DOHH2 (cell line): ENCODE results near the gene C4orf51.

Experiments used
- H3F3A ChIP-seq: fragments of 200-600 bp; sonication (generic), shearing (Covaris generic); 2 replicates; pipeline ENCODE4 v1.6.0; 2016; ENCODE audit warnings: antibody characterized with exemption, mild to moderate bottlenecking; ENCODE audit not compliant: control insufficient read depth, insufficient read depth
- H3K27ac ChIP-seq: fragments of 200-600 bp; sonication (generic); 2 replicates; pipeline ENCODE4 v1.5.1; 2014; ENCODE audit warnings: low read depth, mild to moderate bottlenecking, low read length, moderate library complexity
- H3K27me3 ChIP-seq: fragments of 200-600 bp; sonication (generic); 2 replicates; pipeline ENCODE4 v1.6.1; 2014; ENCODE audit warnings: mild to moderate bottlenecking, low read length, mixed read lengths; ENCODE audit not compliant: control insufficient read depth
- H3K36me3 ChIP-seq: fragments of 200-600 bp; sonication (generic); 2 replicates; pipeline ENCODE4 v1.6.1; 2014; ENCODE audit warnings: mild to moderate bottlenecking, low read length, moderate library complexity, mixed read lengths; ENCODE audit not compliant: control insufficient read depth
- H3K4me1 ChIP-seq: fragments of 200-600 bp; sonication (generic); 2 replicates; pipeline ENCODE4 v1.6.1; 2014; ENCODE audit warnings: mild to moderate bottlenecking, low read length, mixed read lengths; ENCODE audit not compliant: control insufficient read depth
- H3K4me2 ChIP-seq: fragments of 200-600 bp; sonication (generic); 2 replicates; pipeline ENCODE4 v1.6.0; 2014; ENCODE audit warnings: mild to moderate bottlenecking, low read length, moderate library complexity
- H3K4me3 ChIP-seq: fragments of 200-600 bp; sonication (generic); 2 replicates; pipeline ENCODE4 v1.5.1; 2014; ENCODE audit warnings: mild to moderate bottlenecking, low read length, mixed read lengths
- H3K79me2 ChIP-seq: fragments of 200-600 bp; sonication (generic); 2 replicates; pipeline ENCODE4 v1.6.1; 2014; ENCODE audit warnings: mild to moderate bottlenecking, low read length, mixed read lengths; ENCODE audit not compliant: control insufficient read depth
- H3K9me2 ChIP-seq: fragments of 200-600 bp; sonication (generic); replicated peaks from 2 replicates; pipeline ENCODE4 v1.6.1; 2014; ENCODE audit warnings: mild to moderate bottlenecking, low read length, mixed read lengths; ENCODE audit not compliant: control insufficient read depth
- H3K9me3 ChIP-seq: fragments of 200-600 bp; sonication (generic); 2 replicates; pipeline ENCODE4 v1.6.1; 2014; ENCODE audit warnings: antibody characterized with exemption, low read length, mixed read lengths; ENCODE audit not compliant: control insufficient read depth, insufficient read depth
- H4K20me1 ChIP-seq: fragments of 200-600 bp; sonication (generic); 2 replicates; pipeline ENCODE4 v1.6.0; 2014; ENCODE audit warnings: low read depth, mild to moderate bottlenecking, antibody characterized with exemption, low read length, moderate library complexity; ENCODE audit not compliant: control insufficient read depth, insufficient read depth
- CTCF ChIP-seq: fragments of 200-600 bp; sonication (generic); IDR thresholded peaks from one replicate; pipeline ENCODE4 v1.5.1; 2014; ENCODE audit warnings: antibody characterized with exemption, mild to moderate bottlenecking, low read depth, low read length; ENCODE audit not compliant: poor library complexity, severe bottlenecking
- EZH2phosphoT487 ChIP-seq: fragments of 200-600 bp; sonication (generic); IDR thresholded peaks from 2 replicates; pipeline ENCODE4 v1.6.1; 2017; ENCODE audit warnings: borderline replicate concordance, mild to moderate bottlenecking, antibody characterized with exemption, low read length, moderate library complexity, mixed read lengths

Gene C4orf51

DNA sequence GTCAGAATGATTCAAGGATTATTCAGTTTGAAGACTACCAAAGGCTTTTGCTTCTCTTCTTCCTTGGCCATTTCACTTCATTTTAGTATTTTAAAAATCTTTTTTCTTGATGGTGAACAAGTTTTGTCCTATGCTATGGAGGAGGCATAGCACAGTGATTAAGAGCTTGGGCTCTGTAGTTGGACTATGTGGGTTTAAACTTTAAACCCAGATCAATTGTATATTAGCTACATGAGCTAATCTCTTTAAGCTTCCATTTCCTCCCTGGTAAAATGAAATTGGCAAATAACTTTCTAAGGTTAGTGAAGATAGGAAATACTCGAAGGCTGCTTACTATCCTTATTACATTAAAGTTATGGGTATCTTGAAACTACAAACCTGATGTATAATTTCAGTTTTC, 23.8 kb upstream of the C4orf51 start:
- Histone ChIP-seq H3K36me3 (peaks cover 17% of the 10 kb centered on the region), H3F3A (no peaks in the 10 kb centered on the region), H3K4me3 (no peak overlapping the region), H3K9me2 (no peaks in the 10 kb centered on the region), H4K20me1 (no peaks in the 10 kb centered on the region), H3K4me2 (no peak overlapping the region), H3K4me1 (no peaks in the 10 kb centered on the region), H3K9me3 (no peaks in the 10 kb centered on the region), H3K27me3 (no peaks in the 10 kb centered on the region), H3K79me2 (no peaks in the 10 kb centered on the region), H3K27ac (no peak overlapping the region)
- TF ChIP-seq CTCF (no peak), EZH2phosphoT487 (no peak)

DNA sequence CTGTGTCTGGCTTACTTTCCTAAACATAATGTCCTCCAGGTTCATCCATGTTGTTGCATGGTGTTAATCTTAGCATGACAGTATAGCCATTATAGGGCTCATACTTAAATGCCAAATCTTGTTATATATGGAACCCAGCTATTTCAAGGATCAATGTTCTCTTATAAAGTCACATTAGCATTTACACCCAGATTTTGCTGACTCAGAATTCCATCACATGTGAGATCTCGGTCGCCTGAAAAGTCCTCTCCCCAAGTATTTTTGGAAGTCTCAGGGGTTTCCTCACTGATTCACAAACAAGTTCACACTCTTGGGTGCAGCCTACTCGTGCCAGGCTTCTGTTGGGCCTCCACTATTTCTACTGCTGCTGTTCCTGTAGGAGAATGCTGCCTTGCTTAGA, 19.9 kb upstream of the C4orf51 start:
- Histone ChIP-seq H3K4me1 (no peaks in the 10 kb centered on the region), H4K20me1 (no peaks in the 10 kb centered on the region), H3K4me2 (no peak overlapping the region), H3K79me2 (no peaks in the 10 kb centered on the region), H3K9me2 (no peaks in the 10 kb centered on the region), H3K27me3 (no peaks in the 10 kb centered on the region), H3F3A (no peaks in the 10 kb centered on the region), H3K4me3 (no peak overlapping the region), H3K36me3 (peaks cover 6% of the 10 kb centered on the region), H3K27ac (no peak overlapping the region), H3K9me3 (no peaks in the 10 kb centered on the region)
- TF ChIP-seq CTCF (no peak), EZH2phosphoT487 (no peak)

DNA sequence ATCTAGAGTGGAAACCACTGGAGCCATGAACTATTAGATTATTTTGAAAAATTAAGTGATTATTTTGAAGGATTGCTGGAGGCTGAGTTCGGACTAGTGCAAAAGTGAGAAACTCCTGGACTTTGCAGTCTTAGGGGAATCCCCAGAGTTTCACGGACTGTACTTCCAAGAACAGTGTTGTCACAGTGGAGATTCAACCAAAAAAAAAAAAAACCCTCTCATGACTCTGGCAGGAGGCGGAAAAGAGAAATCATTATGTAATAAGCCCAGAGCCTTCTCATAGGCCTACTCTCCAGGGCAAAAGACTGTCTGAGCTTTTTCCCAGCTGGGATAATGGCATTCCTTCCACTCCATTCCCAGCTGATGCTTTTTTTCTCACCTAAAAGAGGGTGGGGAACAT, 16.8 kb upstream of the C4orf51 start:
- Histone ChIP-seq H3K9me2 (no peaks in the 10 kb centered on the region), H3K9me3 (no peaks in the 10 kb centered on the region), H3K36me3 (no peaks in the 10 kb centered on the region), H3K4me2 (no peak overlapping the region), H3K4me3 (no peak overlapping the region), H3K79me2 (no peaks in the 10 kb centered on the region), H3K27ac (no peak overlapping the region), H3K4me1 (no peaks in the 10 kb centered on the region), H4K20me1 (no peaks in the 10 kb centered on the region), H3K27me3 (no peaks in the 10 kb centered on the region), H3F3A (no peaks in the 10 kb centered on the region)
- TF ChIP-seq CTCF (no peak), EZH2phosphoT487 (no peak)

- Histone ChIP-seq H3K9me3 (no peaks in the 10 kb centered on the region), H3K9me2 (no peaks in the 10 kb centered on the region), H3K36me3 (no peaks in the 10 kb centered on the region), H3K4me1 (no peaks in the 10 kb centered on the region), H3K27ac (no peak overlapping the region), H3F3A (no peaks in the 10 kb centered on the region), H3K4me2 (no peak overlapping the region), H3K79me2 (no peaks in the 10 kb centered on the region), H3K4me3 (no peak overlapping the region), H4K20me1 (no peaks in the 10 kb centered on the region), H3K27me3 (no peaks in the 10 kb centered on the region)
- TF ChIP-seq EZH2phosphoT487: no peak
- no peak for TF ChIP-seq CTCF
Observed at GRCh38 chr4:145665773-145666172, 14.2 kb upstream of the C4orf51 start.
